Cerebellar cortex (tissue), 1 donor: Measurements from ENCODE around the gene EFNB2.

Experiments
- DNase-seq: peaks from one replicate; pipeline ENCODE4 v3.0.0-alpha.2; 2015; ENCODE audit warnings: low spot score

EFNB2 gene

GRCh38 chr13:106525865-106526264, 9.6 kb downstream of the EFNB2 start:
- DNase-seq: no peak

- no peak for DNase-seq
These were observed 11.4 kb downstream of the EFNB2 start for GRCh38 chr13:106524108-106524507.

- peak; percentile 87 for DNase-seq
These were observed 11.9 kb downstream of the EFNB2 start for GRCh38 chr13:106523576-106523975.

GRCh38 chr13:106522898-106523525, 12.4 kb downstream of the EFNB2 start:
- DNase-seq: no peak

GRCh38 chr13:106522112-106522705, 13.3 kb downstream of the EFNB2 start:
- DNase-seq: no peak

GRCh38 chr13:106521095-106521799, 14.2 kb downstream of the EFNB2 start:
- DNase-seq: no peak

- DNase-seq: no peak
These were observed 15.0 kb downstream of the EFNB2 start for GRCh38 chr13:106520251-106521054.

GRCh38 chr13:106518512-106518911, 16.9 kb downstream of the EFNB2 start:
- no peak for DNase-seq

GRCh38 chr13:106517109-106517847, 18.2 kb downstream of the EFNB2 start:
- no peak for DNase-seq

GRCh38 chr13:106515635-106516254, 19.7 kb downstream of the EFNB2 start:
- no peak for DNase-seq

- no peak for DNase-seq
These were observed 20.4 kb downstream of the EFNB2 start for GRCh38 chr13:106514928-106515634.

GRCh38 chr13:106513025-106513983, 22.2 kb downstream of the EFNB2 start:
- no peak for DNase-seq

- no peak for DNase-seq
These were observed 27.7 kb downstream of the EFNB2 start for GRCh38 chr13:106507560-106508274.

GRCh38 chr13:106506286-106506685, 29.2 kb downstream of the EFNB2 start:
- no peak for DNase-seq

GRCh38 chr13:106505732-106506131, 29.7 kb downstream of the EFNB2 start:
- no peak for DNase-seq

GRCh38 chr13:106505295-106505694, 30.2 kb downstream of the EFNB2 start:
- DNase-seq: no peak

GRCh38 chr13:106503730-106504453, 31.6 kb downstream of the EFNB2 start:
- no peak for DNase-seq

GRCh38 chr13:106503272-106503671, 32.2 kb downstream of the EFNB2 start:
- DNase-seq: no peak
